Ovary (tissue), 9 donors: ENCODE results near the gene SNX5. TPM values are rescaled to one million over a fixed set of nuclear protein-coding genes. Genes with fewer than 3 reads are reported as not detected.

Source experiments
- DNase-seq, 5 donors: peaks; one replicate each; pipeline ENCODE4 v3.0.0-alpha.2; 2019 to 2020
- H3K27ac ChIP-seq, 2 donors: fragments of 200-600 bp; one replicate each; pipeline versions ENCODE4 v1.5.1 to v1.8.0; 2019 to 2022
- H3K27me3 ChIP-seq: fragments of 200-600 bp; one replicate; pipeline ENCODE4 v1.8.0; 2022
- H3K36me3 ChIP-seq: fragments of 200-600 bp; sonication (generic); one replicate; pipeline ENCODE4 v1.5.1; 2019
- H3K4me1 ChIP-seq: one replicate; pipeline ENCODE4 v1.8.1; 2013; ENCODE audit warnings: mild to moderate bottlenecking, moderate library complexity; ENCODE audit not compliant: insufficient read depth
- H3K4me3 ChIP-seq: fragments of 200-600 bp; sonication (generic); one replicate; pipeline ENCODE4 v1.5.1; 2017
- H3K9me3 ChIP-seq, 2 donors: fragments of 200-600 bp in 1 of 2; sonication (generic) in 1 of 2; one replicate each; pipeline versions ENCODE4 v1.5.1 to v1.8.1; 2013 to 2019; ENCODE audit warnings: mild to moderate bottlenecking in 1 of 2, moderate library complexity in 1 of 2
- EP300 ChIP-seq: sonication (generic); formaldehyde crosslinking; IDR thresholded peaks from one replicate; pipeline ENCODE4 v1.6.1; 2017; ENCODE audit warnings: antibody characterized with exemption
- POLR2A ChIP-seq: fragments of 450-650 bp; IDR thresholded peaks from one replicate; pipeline ENCODE4 v1.6.1; 2017; ENCODE audit warnings: antibody characterized with exemption, mild to moderate bottlenecking, moderate library complexity
- WGBS, 3 donors: extraction: QIAGEN DNeasy Blood & Tissue Kit in 1 of 3; methylation state at CpG; one replicate each; pipeline versions ENCODE4 v1.1.5 to v1.1.7; 2013 to 2017; 5-methylcytosine and 5-hydroxymethylcytosine counted together
- intact Hi-C, 4 donors: fragments of 100-400 bp; cut with DNase I; formaldehyde crosslinking; loops; one replicate each; pipeline versions ENCODE4 v1.11.0 to v1.15.1; 2022 to 2023
- polyA plus RNA-seq, 2 donors: library from polyadenylated mRNA; stranded (reverse); fragments of 200-250 nt in 1 of 2; fragments of 350-450 nt in 1 of 2; fragmentation: Illumina TruSeq in 1 of 2; extraction: RNeasy Lipid Tissue Mini Kit (QIAGEN cat#74804) in 1 of 2; gene quantifications; one replicate each; pipeline ENCODE4 v1.2.3, GENCODE V29; 2013 to 2014
- total RNA-seq, 7 donors: library from RNA; depleted of rRNA in 2 of 7; stranded (reverse); fragments of >200 nt in 2 of 7; fragmentation: NEBNext Ultra II Directional in 3 of 7; extraction: Animal tissue kit (Norgen Biotek cat#: 25700) in 3 of 7; gene quantifications; one replicate each; pipeline versions ENCODE4 v1.1.0 to v1.2.4, GENCODE V29; 2016 to 2023
- TF ChIP-seq, protein P1 (sequence below), 3 donors: fragments of 450-650 bp in 2 of 3; fragments of 200-600 bp in 1 of 3; IDR thresholded peaks; one replicate each; pipeline versions ENCODE4 v1.5.1 to v1.8.0; 2016 to 2022; ENCODE audit warnings: antibody characterized with exemption in 3 of 3, mild to moderate bottlenecking in 1 of 3
- donor health status: DM: no; HTN: no; CAD: no; lungs with moderate emphysema.
- donor health status: DM: no; HTN: no; CAD: no.
- donor health status: Bipolar disorder and iron deficiency.
- donor health status: DM: yes; HTN: yes; CAD: no.
- donor health status: DM: no; HTN: no; CAD: no.
- donor health status: DM: yes; HTN: yes; CAD: no.

Gene SNX5
- total and polyA plus RNA-seq, 9 donors: 74.0 to 143 (median 101) TPM

DNA sequence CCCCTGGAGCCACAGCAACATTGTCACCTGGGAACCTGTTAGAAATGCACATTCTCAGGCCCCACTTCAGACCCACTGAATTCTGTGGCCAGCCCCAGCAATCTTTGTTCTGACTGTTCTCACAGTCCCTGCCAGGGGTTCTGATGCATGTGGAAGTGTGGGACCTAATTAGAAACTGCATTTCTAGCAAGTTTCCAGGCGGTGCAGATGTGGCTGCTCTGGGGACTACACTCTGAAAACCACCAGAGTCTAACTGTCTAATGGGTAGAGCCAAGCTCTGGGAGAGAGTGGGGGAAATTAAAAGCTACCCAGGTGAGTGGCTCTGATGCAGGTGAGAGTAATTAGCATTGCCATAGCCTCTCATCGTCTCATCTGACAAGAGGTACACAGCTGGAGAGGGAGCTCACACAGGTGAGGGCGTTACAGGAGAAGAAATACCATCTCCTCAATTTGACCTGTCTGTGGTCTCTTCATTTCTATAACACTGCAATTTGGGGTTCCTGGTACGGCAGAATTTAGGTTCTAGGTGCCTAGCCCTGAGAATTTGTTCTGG, 66.0 kb downstream of the SNX5 start:
- no peaks in the 10 kb centered on the region for H3K27me3 ChIP-seq
- no peaks in the 10 kb centered on the region for H3K9me3 ChIP-seq
- H3K4me1 ChIP-seq: no peaks in the 10 kb centered on the region
- TF ChIP-seq, protein P1, sequence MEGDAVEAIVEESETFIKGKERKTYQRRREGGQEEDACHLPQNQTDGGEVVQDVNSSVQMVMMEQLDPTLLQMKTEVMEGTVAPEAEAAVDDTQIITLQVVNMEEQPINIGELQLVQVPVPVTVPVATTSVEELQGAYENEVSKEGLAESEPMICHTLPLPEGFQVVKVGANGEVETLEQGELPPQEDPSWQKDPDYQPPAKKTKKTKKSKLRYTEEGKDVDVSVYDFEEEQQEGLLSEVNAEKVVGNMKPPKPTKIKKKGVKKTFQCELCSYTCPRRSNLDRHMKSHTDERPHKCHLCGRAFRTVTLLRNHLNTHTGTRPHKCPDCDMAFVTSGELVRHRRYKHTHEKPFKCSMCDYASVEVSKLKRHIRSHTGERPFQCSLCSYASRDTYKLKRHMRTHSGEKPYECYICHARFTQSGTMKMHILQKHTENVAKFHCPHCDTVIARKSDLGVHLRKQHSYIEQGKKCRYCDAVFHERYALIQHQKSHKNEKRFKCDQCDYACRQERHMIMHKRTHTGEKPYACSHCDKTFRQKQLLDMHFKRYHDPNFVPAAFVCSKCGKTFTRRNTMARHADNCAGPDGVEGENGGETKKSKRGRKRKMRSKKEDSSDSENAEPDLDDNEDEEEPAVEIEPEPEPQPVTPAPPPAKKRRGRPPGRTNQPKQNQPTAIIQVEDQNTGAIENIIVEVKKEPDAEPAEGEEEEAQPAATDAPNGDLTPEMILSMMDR (IDR thresholded peaks at IDR 0.05): no peak
- TF ChIP-seq EP300 (no peak), POLR2A (no peak)
- no peaks in the 10 kb centered on the region for H3K36me3 ChIP-seq
- no peak overlapping the region for H3K27ac ChIP-seq
- no peak overlapping the region for H3K4me3 ChIP-seq
- DNase-seq: no peak
- WGBS, 3 donors: 71 to 92% (median 87%) methylated on average over 4 of the region's 4 CpGs
- intact Hi-C loops: loop anchor here in 2 of 4 donors (5.0 to 10.0 kb wide), 2 partner anchors 395 to 398 kb away; no protein-coding TSS in a partner anchor

DNA sequence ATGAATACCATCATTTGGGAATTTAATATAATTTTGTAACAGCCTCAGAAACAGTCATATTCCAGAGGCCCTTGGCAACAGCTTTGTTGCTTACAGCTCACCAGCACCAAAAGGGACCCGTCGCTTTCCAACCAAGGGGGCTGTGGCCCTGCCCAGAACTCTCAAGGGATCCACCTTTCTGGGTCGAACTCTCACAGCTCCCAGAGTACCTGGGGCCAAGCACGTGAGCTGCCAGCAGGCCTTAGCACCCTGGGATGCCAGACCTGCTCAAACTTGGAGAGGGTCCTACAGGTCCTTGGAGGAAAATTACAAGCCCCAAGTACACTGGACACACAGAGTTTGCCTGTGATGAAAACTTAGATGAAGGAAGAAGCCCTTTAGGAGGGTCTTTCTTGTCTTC, 66.6 kb downstream of the SNX5 start:
- Histone ChIP-seq H3K9me3 (no peaks in the 10 kb centered on the region), H3K4me3 (no peak overlapping the region), H3K36me3 (no peaks in the 10 kb centered on the region), H3K4me1 (no peaks in the 10 kb centered on the region), H3K27ac (no peak overlapping the region), H3K27me3 (no peaks in the 10 kb centered on the region)
- DNase-seq: no peak
- no peak for TF ChIP-seq EP300
- no peak for TF ChIP-seq POLR2A
- TF ChIP-seq, protein P1 (IDR thresholded peaks at IDR 0.05): no peak
- intact Hi-C loops: loop anchor here in 2 of 4 donors (5.0 to 10.0 kb wide), 2 partner anchors 395 to 397 kb away; no protein-coding TSS in a partner anchor
- WGBS, 3 donors: 74 to 94% (median 94%) methylated on average over 4 of the region's 4 CpGs

DNA sequence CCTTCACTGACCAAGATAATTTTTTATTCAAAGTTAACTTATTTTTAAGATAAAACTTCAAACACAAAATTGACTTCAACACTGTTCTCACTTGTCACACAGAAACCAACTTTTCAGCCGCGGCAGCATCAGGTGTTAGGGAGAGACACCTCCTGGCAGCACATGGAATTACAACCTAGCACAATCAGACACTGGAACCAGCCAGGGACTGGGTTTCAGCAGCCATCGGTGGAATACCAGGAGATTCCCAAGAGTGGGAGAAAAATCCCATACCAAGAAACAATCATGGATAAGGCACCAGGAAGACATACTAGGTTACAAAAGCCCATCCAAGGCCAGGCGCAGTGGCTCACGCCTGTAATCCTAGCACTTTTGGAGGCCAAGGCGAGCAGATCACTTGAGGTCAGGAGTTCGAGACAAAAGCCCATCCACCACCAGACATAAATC, 70.0 kb downstream of the SNX5 start:
- WGBS, 3 donors: 53 to 57% (median 55%) methylated on average over 7 of the region's 7 CpGs
- peaks cover 2% of the 10 kb centered on the region for H3K4me1 ChIP-seq
- H3K4me3 ChIP-seq: no peak overlapping the region
- no peaks in the 10 kb centered on the region for H3K9me3 ChIP-seq
- H3K27me3 ChIP-seq: no peaks in the 10 kb centered on the region
- H3K36me3 ChIP-seq: no peaks in the 10 kb centered on the region
- DNase-seq: peak; percentile 65 to 82 (median 71)
- intact Hi-C loops: loop anchor here (2.0 to 10.0 kb wide), 7 partner anchors 39 to 394 kb away; partner anchors contain the start of genes BFSP1 (in 1 of the 4) and RRBP1 (in 1 of the 4)
- TF ChIP-seq EP300 (no peak), POLR2A (no peak)
- TF ChIP-seq, protein P1 (IDR thresholded peaks at IDR 0.05): peak; percentile 75 to 91 (median 88)
- H3K27ac ChIP-seq: no peak overlapping the region

DNA sequence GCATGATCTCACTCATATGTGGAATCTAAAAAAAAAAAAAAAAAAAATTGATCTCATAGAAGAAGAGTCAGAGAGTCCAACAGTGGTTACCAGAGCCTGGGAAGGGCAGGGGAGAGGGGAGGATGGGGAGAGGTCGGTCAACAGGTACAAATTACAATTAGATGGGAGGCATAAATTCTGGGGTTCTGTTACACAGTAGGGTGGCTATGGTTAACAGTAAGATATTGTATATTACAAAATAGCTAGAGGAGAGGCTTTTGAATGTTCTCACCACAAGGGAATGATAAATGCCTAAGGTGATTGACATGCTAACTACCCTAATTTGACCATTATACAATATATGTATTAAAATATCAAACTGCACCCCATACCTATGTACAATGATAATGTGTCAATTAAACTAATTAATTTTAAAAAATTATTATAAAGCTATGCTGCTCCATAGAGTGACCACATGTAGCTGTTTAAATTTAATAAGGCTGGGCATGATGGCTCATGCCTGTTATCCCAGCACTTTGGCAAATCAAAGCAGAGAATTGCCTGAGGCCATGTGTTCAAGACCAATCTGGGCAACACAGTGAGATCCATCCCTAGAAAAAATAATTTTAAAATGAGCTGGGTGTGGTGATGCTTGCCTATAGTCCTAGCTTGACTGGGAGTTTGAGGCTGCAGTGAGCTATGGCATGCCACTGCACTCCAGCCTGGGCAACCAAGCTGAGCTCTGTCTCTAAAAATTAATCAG, 70.9 kb downstream of the SNX5 start:
- H3K27ac ChIP-seq: no peak overlapping the region
- no peak for DNase-seq
- no peaks in the 10 kb centered on the region for H3K36me3 ChIP-seq
- H3K4me1 ChIP-seq: peaks cover 2% of the 10 kb centered on the region
- TF ChIP-seq EP300 (no peak), POLR2A (no peak)
- TF ChIP-seq, protein P1 (IDR thresholded peaks at IDR 0.05): no peak
- H3K9me3 ChIP-seq: no peaks in the 10 kb centered on the region
- WGBS, 3 donors: 84 to 95% (median 90%) methylated on average over 1 of the region's 1 CpG
- no peaks in the 10 kb centered on the region for H3K27me3 ChIP-seq
- intact Hi-C loops: loop anchor here (1.0 to 10.0 kb wide), 8 partner anchors 40 to 393 kb away; partner anchors contain the start of genes BFSP1 (in 1 of the 4) and RRBP1 (in 1 of the 4)
- no peak overlapping the region for H3K4me3 ChIP-seq
